Spinal cord (tissue), 10 donors: ENCODE measurements around the gene ACP6. TPM values are rescaled to one million over a fixed set of nuclear protein-coding genes. Genes with fewer than 3 reads are reported as not detected.

Experiments used
- DNase-seq, 6 donors: peaks; one replicate each; pipeline versions ENCODE4 v3.0.0 to v3.0.0-alpha.2; 2013 to 2015; ENCODE audit warnings: low spot score in 6 of 6, low read depth in 4 of 6
- H3K27ac ChIP-seq: one replicate; pipeline ENCODE4 v1.5.1; 2013; ENCODE audit warnings: low read depth, low read length, control low read depth
- H3K27me3 ChIP-seq: one replicate; pipeline ENCODE4 v1.6.1; 2013; ENCODE audit warnings: low read length; ENCODE audit not compliant: control insufficient read depth, insufficient read depth
- H3K36me3 ChIP-seq: one replicate; pipeline ENCODE4 v1.6.1; 2013; ENCODE audit warnings: low read length; ENCODE audit not compliant: control insufficient read depth, insufficient read depth
- H3K4me1 ChIP-seq: one replicate; pipeline ENCODE4 v1.6.1; 2013; ENCODE audit warnings: low read length; ENCODE audit not compliant: control insufficient read depth, insufficient read depth
- H3K4me3 ChIP-seq: one replicate; pipeline ENCODE4 v1.5.1; 2013; ENCODE audit warnings: low read depth, low read length, control low read depth
- H3K9me3 ChIP-seq: one replicate; pipeline ENCODE4 v1.6.1; 2013; ENCODE audit warnings: low read length; ENCODE audit not compliant: control insufficient read depth, insufficient read depth
- WGBS: methylation state at CpG from one replicate; pipeline ENCODE4 v1.1.5; 2013; ENCODE audit warnings: missing lambda C conversion rate; ENCODE audit not compliant: insufficient coverage; 5-methylcytosine and 5-hydroxymethylcytosine counted together
- long read RNA-seq, 4 donors: transcript quantifications; one replicate each; lab custom pipeline, GENCODE V29; 2026
- polyA plus RNA-seq, 2 donors: library from polyadenylated mRNA; unstranded; fragments of 120-200 nt; gene quantifications; one replicate each; pipeline ENCODE4 v1.2.1, GENCODE V29; 2013; ENCODE audit not compliant: insufficient read length in 2 of 2
- total RNA-seq, 2 donors: library from RNA; depleted of rRNA in 1 of 2; stranded (reverse); fragments of 120-200 nt in 1 of 2; fragments of >200 nt in 1 of 2; gene quantifications; one replicate each; pipeline versions ENCODE4 v1.2.3 to v1.2.4, GENCODE V29; 2013 to 2014
- donor health status: healthy.

Gene ACP6
- 10 to 100 TPM; 12.1 to 16.2 TPM for total RNA-seq
- 10 to 100 TPM; 13.0 to 15.6 TPM for polyA plus RNA-seq
- long read RNA-seq, donor 1, full-length matches to known transcripts, result 2 of 2 reads
- long read RNA-seq, donor 1, partial matches to known transcripts, result 0 of 2 reads
- long read RNA-seq, donor 1, other reads (novel, unspliced or antisense), result 0 of 2 reads
- long read RNA-seq, donor 2, full-length matches to known transcripts, result 1 of 1 reads
- long read RNA-seq, donor 2, partial matches to known transcripts, result 0 of 1 reads
- long read RNA-seq, donor 2, other reads (novel, unspliced or antisense), result 0 of 1 reads
- long read RNA-seq, donor 3, result 0 reads
- long read RNA-seq, donor 4, partial matches to known transcripts, result 0 of 1 reads
- long read RNA-seq, donor 4, other reads (novel, unspliced or antisense), result 0 of 1 reads

DNA sequence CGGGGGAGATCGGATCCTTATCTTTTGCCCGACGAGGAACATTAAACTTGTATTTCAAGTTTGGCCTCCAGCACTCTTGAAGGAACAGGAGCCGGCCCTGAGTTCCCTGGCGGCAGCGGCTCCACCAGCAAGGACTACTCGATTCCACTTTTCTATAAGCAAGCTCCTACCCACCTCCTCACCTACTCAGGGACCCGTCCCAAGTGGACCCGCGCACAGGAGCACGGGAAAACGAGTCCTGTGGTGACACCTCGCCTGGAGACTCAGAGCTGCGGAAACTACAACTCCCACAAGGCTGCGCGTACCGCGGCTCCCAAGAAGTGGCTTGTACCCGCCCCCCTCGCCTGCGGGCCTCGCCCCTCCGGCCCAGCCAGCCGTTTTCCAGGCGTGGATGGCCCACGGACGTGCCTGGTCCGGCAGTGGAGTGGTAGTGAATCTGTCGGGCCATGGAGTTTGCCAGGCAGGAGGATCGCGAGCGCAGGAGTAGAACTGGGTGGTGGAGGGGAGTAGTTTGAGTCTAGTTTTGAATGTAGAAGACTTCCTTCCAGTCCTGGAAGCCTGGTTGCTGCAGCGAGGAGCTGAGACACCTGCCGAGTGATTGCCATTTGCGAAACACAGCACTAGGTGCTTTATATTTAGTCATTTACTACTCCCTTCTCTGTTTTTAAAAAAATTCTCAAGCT, at the start of gene ACP6:
ACP6 (minus strand) TSS at position 206 of the 683 bp plus-strand sequence. CDS start 476 bp downstream, outside the sequence.
- Histone ChIP-seq H3K9me3 (no peaks in the 10 kb centered on the region), H3K27ac (peak within 1 kb of the TSS; percentile 85), H3K4me3 (peak within 1 kb of the TSS; percentile 73), H3K4me1 (peaks cover 15% of the 10 kb centered on the region), H3K36me3 (no peaks in the 10 kb centered on the region), H3K27me3 (no peaks in the 10 kb centered on the region)
- WGBS, result 1% methylated on average over 35 of the region's 36 CpGs
- peak; percentile 80 to 98 (median 90) for DNase-seq

DNA sequence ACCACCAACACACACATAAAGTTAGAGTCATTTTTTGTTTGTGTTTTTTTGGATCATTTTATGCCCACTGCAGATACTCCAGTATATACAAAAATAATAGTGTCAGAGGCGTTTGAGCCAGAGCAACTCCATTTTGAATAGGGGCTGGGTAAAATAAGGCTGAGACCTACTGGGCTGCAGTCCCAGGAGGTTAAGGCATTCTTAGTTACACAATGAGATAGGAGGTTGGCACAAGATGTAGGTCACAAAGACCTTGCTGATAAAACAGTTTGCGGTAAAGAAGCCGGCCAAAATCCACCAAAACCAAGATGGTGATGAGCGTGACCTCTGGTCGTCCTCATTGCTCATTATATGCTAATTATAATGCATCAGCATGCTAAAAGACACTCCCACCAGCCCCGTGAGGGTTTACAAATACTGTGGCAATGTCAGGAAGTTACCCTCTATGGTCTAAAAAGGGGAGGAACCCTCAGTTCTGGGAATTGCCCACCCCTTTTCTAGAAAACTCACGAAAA, 49.4 kb upstream of the ACP6 start:
- 93% methylated on average over 3 of the region's 7 CpGs for WGBS

DNA sequence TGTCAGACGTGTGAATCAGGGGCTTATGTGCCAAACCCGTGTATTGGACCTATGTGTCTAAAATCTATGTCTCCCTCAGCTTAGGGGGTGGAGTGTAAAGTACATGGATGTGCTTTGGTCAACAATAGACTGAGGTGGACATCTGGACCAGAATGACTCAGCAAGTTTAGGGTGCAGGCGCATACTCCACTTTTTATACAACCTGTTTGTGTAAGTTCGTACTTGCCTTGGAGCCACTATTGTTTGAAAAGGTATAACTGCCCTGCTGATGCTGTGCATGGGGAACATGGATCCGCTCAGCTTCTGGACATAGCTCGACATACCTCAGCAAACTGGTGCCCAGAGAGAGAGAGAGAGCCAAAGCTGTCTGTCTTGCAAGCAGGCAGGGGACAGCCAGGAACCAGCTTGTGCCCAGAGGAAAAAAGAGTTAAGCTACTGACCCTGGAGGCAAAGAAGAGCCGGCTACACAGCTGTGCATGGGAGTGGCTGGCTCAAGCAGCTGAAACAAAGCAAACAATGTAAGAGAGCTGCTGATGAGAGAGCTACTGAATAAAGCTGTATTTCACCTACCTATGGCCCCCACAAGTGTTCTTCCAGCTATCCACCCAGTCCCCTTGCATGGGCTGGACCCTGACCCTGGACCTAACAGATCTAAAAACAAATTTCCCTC, 48.8 kb upstream of the ACP6 start:
- H3K4me3 ChIP-seq, result no peak overlapping the region
- no peaks in the 10 kb centered on the region for H3K4me1 ChIP-seq
- no peaks in the 10 kb centered on the region for H3K36me3 ChIP-seq
- H3K27ac ChIP-seq, result no peak overlapping the region
- H3K27me3 ChIP-seq, result no peaks in the 10 kb centered on the region
- WGBS, result 82% methylated on average over 6 of the region's 7 CpGs
- no peak for DNase-seq
- no peaks in the 10 kb centered on the region for H3K9me3 ChIP-seq

More for the DNA sequence above, 49.4 kb upstream of the ACP6 start:
- no peaks in the 10 kb centered on the region for H3K27me3 ChIP-seq
- no peaks in the 10 kb centered on the region for H3K9me3 ChIP-seq
- H3K27ac ChIP-seq, result no peak overlapping the region
- DNase-seq, result no peak
- no peaks in the 10 kb centered on the region for H3K4me1 ChIP-seq
- H3K36me3 ChIP-seq, result no peaks in the 10 kb centered on the region
- H3K4me3 ChIP-seq, result no peak overlapping the region

DNA sequence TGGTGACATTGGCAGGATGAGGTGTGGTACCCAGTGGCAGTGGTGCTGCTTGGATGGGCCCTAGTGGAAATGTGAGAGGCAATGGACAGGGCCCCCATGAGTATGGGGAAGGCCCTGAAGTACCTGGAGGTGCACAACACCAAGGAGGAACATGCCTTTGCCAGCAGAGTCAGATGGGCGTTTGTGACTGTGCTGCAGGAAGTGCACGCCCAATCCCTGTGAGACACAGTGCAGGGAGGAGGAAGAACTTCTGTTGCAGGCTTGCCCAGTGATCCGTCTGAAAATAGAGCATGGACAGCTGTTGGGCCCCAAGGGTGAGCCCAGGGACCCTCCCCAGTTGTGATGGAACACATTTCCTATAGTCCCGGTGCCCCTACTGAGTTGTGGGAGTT, 47.4 kb upstream of the ACP6 start:
- Histone ChIP-seq H3K9me3 (no peaks in the 10 kb centered on the region), H3K4me1 (no peaks in the 10 kb centered on the region), H3K27me3 (no peaks in the 10 kb centered on the region), H3K27ac (no peak overlapping the region), H3K4me3 (no peak overlapping the region), H3K36me3 (no peaks in the 10 kb centered on the region)
- DNase-seq, result no peak
- WGBS, result 80% methylated on average over 4 of the region's 4 CpGs

DNA sequence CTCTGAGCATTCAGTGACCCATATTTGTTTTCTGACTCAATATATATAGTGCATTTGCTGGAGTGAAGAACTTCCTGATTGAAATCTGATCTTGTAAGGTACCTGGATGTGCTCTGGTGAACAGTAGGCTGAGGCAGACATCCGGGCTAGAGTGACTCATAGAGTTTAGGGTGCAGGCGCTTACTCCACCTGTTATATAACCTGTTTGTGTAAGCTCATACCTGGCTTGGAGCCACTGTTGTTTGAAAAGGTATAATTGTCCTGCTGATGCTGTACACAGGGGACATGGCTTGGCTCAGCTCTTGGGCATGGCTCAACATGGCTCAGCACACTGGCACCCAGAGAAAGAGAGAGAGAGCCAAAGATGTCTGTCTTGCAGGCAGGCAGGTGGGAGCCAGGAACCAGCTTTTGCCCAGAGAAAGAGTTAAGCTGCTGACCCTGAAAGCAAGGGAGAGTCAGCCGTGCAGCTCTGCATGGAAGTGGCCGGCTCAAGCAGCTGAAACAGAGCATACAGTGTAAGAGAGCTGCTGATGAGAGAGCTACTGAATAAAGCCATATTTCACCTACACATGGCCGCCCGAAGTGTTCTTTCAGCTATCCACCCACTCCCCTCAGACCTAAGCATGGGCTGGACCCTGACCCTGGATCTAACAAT, 46.9 kb upstream of the ACP6 start:
- DNase-seq, result no peak
- Histone ChIP-seq H3K9me3 (no peaks in the 10 kb centered on the region), H3K36me3 (no peaks in the 10 kb centered on the region), H3K27me3 (no peaks in the 10 kb centered on the region), H3K4me1 (no peaks in the 10 kb centered on the region), H3K27ac (no peak overlapping the region), H3K4me3 (no peak overlapping the region)
- 90% methylated on average over 2 of the region's 6 CpGs for WGBS

DNA sequence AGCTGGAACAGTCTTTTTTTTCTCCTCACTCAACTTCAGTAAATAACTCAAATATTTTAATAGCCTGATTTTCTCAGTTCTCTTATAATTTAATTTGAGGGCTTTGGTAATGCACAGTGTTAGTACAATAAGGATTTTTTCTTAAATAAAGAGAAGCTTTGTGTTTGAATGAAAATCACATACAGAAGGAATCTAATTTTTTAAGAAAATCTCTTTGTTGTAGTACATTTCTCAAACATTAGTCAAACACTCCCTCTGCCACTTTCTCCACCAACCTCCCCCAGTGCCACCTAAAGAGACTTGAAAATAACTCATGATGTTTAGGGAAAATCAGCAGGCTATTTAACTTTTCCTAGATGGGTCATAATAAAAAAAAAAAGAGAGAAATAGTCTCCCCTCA, 42.3 kb upstream of the ACP6 start:
- H3K9me3 ChIP-seq, result no peaks in the 10 kb centered on the region
- DNase-seq, result no peak
- H3K36me3 ChIP-seq, result no peaks in the 10 kb centered on the region
- no peak overlapping the region for H3K27ac ChIP-seq
- no peak overlapping the region for H3K4me3 ChIP-seq
- no peaks in the 10 kb centered on the region for H3K4me1 ChIP-seq
- no peaks in the 10 kb centered on the region for H3K27me3 ChIP-seq

DNA sequence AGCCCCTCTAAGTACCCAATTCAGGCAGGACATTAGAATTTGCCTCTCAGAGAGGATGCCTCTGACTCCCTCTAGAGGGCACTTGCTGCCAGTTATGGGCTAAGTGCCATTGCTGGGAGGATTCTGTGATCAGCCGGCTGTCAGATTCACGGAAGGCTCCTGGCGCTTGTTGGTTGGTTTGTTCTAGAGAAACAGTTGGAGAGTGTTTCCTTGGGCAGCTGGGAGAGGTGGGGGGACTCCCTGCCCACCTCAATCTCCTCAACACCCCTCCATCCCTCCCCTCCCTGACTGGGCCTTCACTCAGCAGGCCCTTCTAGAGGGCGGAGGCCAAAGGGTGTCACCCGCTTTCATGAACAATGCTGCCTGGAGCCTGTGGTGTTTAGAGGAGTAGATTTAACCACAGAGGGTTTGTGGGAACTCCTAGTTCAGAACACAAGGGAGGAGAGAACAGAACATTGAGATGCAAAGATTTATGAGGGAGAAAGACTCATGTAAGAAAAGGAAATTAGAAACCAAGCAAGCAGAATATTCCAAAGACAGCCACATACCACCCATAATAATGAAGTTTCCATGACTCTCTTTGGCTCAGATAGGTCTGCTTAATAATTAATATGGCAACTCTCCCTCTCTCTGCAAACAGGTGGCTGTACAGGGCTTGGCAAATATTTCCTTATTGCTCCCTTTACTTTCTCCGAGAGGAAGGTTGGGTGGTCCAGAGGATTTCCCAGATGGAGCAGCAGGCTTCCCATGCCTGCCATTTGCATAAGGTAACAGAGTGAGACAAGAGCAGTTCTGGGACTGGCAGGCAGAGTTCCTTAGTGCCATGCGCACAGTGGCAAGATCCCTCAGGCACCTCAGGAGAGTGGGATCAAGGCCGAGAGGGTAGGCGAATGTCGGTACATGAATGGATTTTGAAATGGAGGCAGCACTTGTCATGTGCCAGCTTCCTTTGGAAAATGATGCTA, 30.0 kb upstream of the ACP6 start:
- Histone ChIP-seq H3K9me3 (no peaks in the 10 kb centered on the region), H3K4me3 (no peak overlapping the region), H3K27me3 (no peaks in the 10 kb centered on the region), H3K27ac (no peak overlapping the region), H3K36me3 (no peaks in the 10 kb centered on the region), H3K4me1 (peaks cover 4% of the 10 kb centered on the region)
- WGBS, result 94% methylated on average over 5 of the region's 10 CpGs
- peak in 5 of 6 donors; percentile 42 to 93 (median 54) for DNase-seq

DNA sequence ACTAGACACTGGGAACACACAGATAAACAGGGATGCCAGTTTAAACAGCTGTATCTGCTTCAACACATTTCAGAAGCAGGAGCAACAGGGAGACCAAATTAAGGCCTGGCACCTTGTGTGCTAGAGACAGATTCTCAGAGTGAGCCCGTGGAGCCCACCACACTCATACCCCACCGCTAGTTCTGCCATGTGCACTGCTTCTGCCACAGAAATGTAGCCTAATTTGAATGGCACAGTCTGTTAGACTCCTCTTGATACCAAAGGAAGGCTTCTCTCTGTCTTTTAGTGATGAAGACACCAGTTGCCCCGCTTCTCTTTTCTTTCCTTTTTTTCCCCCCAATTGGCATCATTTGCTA, 29.3 kb upstream of the ACP6 start:
- Histone ChIP-seq H3K4me3 (no peak overlapping the region), H3K27ac (no peak overlapping the region), H3K9me3 (no peaks in the 10 kb centered on the region), H3K4me1 (peaks cover 4% of the 10 kb centered on the region), H3K36me3 (no peaks in the 10 kb centered on the region), H3K27me3 (no peaks in the 10 kb centered on the region)
- WGBS, result 70% methylated on average over 3 of the region's 3 CpGs
- no peak for DNase-seq
